Upper lobe of right lung (tissue), 1 donor: ENCODE measurements around the gene PCK1. TPM values are rescaled to one million over a fixed set of nuclear protein-coding genes. Genes with fewer than 3 reads are reported as not detected.

Experiments used
- ATAC-seq: fragments of 200-7000 bp; cut with Tn5 transposase; one replicate; pipeline ENCODE4 v1.9.1; 2020; ENCODE audit warnings: mild to moderate bottlenecking, moderate library complexity
- DNase-seq: peaks from one replicate; pipeline ENCODE4 v3.0.0-alpha.2; 2020
- H3K27ac ChIP-seq: fragments of 200-600 bp; one replicate; pipeline ENCODE4 v1.8.0; 2022
- H3K27me3 ChIP-seq: fragments of 200-600 bp; one replicate; pipeline ENCODE4 v1.8.0; 2022; ENCODE audit warnings: mild to moderate bottlenecking
- H3K36me3 ChIP-seq: fragments of 200-600 bp; one replicate; pipeline ENCODE4 v1.8.0; 2022
- H3K4me1 ChIP-seq: fragments of 200-600 bp; one replicate; pipeline ENCODE4 v1.8.0; 2022
- H3K4me3 ChIP-seq: fragments of 200-600 bp; one replicate; pipeline ENCODE4 v1.8.0; 2022; ENCODE audit warnings: mild to moderate bottlenecking
- H3K9me3 ChIP-seq: fragments of 200-600 bp; one replicate; pipeline ENCODE4 v1.8.0; 2022
- intact Hi-C: fragments of 100-400 bp; cut with DNase I; formaldehyde crosslinking; loops from one replicate; pipeline ENCODE4 v1.11.0; 2022
- total RNA-seq: library from RNA; stranded (reverse); fragmentation: NEBNext Ultra II Directional; extraction: Animal tissue kit (Norgen Biotek cat#: 25700); gene quantifications from one replicate; pipeline ENCODE4 v1.2.1, GENCODE V29; 2021
- TF ChIP-seq, protein P1 (sequence below): fragments of 200-600 bp; IDR thresholded peaks from one replicate; pipeline ENCODE4 v1.8.0; 2022; ENCODE audit warnings: antibody characterized with exemption
- donor health status: DM: no; HTN: yes; CAD: no; lungs with severe emphysema.

PCK1 gene
- total RNA-seq, 1 donor from 2014 or later = 4.7 TPM

DNA sequence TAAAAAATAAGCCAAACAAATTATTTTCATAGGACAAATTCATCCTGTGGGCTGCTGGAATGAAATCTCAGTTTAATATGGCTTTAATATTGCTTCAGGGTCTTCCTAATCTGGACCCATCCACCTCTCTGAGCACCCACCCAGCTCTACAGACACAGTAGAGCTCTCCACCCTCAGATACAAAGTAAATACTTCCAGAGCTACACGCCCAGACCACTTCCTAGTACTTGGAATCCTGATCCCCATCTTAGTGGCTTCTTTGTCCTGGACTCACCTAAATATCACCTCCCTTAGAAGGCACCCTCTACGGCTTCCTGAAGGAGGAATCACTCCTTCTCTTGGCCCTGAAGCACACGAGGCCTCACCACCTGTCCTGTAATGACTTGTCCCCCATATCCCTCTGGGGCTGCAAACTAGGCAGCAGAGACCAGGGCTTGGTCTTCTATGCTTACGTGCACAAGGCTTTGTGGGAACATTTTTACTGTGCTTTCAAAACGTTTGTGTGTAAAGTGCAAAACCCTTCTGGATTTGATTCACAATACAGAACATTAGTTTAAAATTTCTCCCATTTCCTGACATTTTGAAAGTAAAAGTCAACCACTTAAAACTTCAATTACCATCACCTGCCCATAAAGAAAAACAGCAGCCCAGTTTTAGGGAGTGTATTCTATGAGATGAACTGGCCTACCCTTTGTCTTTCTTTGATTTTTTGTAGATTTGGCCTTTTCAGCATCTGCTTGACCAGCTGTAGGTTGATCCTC lies 38.4 kb upstream of the PCK1 start:
- no peaks in the 10 kb centered on the region for H3K9me3 ChIP-seq
- ATAC-seq (no peak), DNase-seq (no peak)
- no peak overlapping the region for H3K4me3 ChIP-seq
- H3K27ac ChIP-seq = no peak overlapping the region
- TF ChIP-seq, protein P1, sequence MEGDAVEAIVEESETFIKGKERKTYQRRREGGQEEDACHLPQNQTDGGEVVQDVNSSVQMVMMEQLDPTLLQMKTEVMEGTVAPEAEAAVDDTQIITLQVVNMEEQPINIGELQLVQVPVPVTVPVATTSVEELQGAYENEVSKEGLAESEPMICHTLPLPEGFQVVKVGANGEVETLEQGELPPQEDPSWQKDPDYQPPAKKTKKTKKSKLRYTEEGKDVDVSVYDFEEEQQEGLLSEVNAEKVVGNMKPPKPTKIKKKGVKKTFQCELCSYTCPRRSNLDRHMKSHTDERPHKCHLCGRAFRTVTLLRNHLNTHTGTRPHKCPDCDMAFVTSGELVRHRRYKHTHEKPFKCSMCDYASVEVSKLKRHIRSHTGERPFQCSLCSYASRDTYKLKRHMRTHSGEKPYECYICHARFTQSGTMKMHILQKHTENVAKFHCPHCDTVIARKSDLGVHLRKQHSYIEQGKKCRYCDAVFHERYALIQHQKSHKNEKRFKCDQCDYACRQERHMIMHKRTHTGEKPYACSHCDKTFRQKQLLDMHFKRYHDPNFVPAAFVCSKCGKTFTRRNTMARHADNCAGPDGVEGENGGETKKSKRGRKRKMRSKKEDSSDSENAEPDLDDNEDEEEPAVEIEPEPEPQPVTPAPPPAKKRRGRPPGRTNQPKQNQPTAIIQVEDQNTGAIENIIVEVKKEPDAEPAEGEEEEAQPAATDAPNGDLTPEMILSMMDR = no peak
- H3K27me3 ChIP-seq = no peaks in the 10 kb centered on the region
- H3K36me3 ChIP-seq = no peaks in the 10 kb centered on the region
- intact Hi-C loops = loop anchor here (5.0 kb wide), 1 partner anchor 70 kb away; no protein-coding TSS in a partner anchor
- no peaks in the 10 kb centered on the region for H3K4me1 ChIP-seq

DNA sequence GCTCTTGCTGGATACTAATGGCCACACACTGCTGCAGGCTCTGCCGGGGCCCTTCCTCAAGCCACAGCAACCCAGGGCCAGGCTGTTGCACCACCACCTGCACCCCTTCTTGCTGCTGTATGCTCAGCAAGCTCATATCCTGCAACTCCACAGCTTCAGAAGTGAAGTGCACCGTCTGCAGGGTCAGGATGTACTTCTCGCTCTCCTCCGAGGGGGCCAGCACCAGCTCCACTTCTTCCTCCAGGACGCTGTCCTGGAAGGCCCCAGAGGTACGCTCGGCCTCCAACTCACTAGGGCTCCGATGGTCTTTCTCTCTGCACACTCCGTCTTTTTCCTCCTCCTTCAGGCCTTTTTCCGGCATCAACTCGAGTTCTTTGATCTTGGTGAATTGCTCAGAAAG lies 37.1 kb upstream of the PCK1 start:
- Histone ChIP-seq H3K4me1 (no peaks in the 10 kb centered on the region), H3K9me3 (no peaks in the 10 kb centered on the region), H3K27ac (no peak overlapping the region), H3K36me3 (no peaks in the 10 kb centered on the region), H3K4me3 (no peak overlapping the region), H3K27me3 (no peaks in the 10 kb centered on the region)
- intact Hi-C loops = loop anchor here (5.0 kb wide), 1 partner anchor 69 kb away; no protein-coding TSS in a partner anchor
- DNase-seq = no peak
- no peak for ATAC-seq
- TF ChIP-seq, protein P1 = no peak

DNA sequence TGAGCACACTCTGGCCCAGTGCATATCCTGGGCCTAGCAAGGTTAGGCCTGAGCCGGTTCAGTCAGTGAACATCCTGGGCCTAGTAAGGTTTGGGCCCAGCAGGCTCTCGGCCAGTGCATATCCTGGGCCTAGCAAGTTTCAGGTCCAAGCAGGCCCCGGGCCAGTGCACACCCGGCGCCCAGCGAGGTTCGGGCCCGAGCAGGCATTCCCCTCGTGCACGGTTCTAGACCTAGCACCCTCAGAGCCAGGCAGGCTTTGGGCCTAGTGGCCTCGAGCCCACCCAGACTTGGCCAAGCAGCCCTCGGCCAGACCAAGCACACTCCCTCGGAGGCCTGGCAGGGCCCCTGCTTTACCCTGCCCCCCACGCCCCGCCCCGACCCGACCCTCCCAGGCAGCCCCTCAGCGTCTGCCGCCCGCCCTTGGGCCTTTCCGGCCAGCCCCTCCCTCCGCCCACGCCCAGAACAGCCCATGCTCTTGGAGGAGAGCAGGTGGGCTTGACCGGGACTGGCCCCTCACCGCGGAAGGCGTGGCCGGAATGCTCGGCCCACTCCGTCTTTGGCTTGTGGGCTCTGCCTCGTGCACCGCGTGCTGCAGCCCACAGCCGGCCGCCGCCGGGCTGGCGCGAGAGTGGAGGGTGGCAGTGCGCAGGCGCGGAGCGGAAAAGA lies 36.3 kb upstream of the PCK1 start, which contains the start of gene CTCFL:
TSS of gene CTCFL (minus strand) at position 630 of the 666 bp plus-strand sequence. CDS start 935 bp downstream, outside the sequence.
- H3K4me1 ChIP-seq = no peaks in the 10 kb centered on the region
- no peak within 1 kb of the TSS for H3K27ac ChIP-seq
- H3K4me3 ChIP-seq = no peak within 1 kb of the TSS
- no peaks in the 10 kb centered on the region for H3K27me3 ChIP-seq
- ATAC-seq (no peak), DNase-seq (no peak)
- TF ChIP-seq, protein P1 = no peak
- no peaks in the 10 kb centered on the region for H3K36me3 ChIP-seq
- H3K9me3 ChIP-seq = no peaks in the 10 kb centered on the region
- intact Hi-C loops = loop anchor here (5.0 kb wide), 1 partner anchor 68 kb away; no protein-coding TSS in a partner anchor

DNA sequence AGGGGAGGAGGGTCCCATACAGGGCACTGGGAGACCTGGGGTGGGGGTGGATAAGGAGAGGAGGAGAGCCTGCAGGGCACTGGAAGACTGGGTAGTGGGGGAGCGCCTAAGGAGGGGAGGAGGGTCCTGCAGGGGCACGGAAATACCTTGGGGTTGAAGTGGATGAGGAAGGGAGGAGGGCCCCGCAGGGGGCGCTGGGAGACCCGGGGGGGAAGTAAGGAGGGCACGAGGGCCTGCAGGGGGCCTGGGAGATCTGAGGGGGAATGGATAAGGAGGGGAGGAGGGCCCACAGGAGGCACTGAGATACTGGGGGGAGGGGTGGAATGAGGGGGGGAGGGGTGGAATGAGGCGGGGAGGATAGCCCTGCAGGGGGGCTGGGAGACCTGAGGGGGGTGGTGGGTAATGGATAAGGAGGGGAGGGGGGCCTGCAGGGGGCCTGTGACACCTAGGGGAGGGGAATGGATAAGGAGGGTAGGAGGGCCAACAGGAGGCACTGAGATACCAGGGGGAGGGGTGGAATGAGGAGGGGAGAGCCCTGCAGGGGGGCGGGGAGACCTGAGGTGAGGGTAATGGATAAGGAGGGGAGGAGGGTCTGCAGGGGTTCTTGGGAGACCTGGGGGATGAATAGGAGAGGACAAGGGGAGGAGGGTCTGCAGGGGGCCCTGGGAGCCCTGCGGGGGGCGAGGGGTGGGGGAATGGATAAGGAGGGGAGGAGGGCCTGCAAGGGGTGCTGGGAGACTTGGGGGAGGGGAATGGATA lies 35.4 kb upstream of the PCK1 start:
- Histone ChIP-seq H3K4me1 (no peaks in the 10 kb centered on the region), H3K27me3 (no peaks in the 10 kb centered on the region), H3K4me3 (no peak overlapping the region), H3K9me3 (no peaks in the 10 kb centered on the region), H3K27ac (no peak overlapping the region), H3K36me3 (no peaks in the 10 kb centered on the region)
- intact Hi-C loops = no loop called here
- TF ChIP-seq, protein P1 = no peak
- ATAC-seq = no peak
- no peak for DNase-seq

DNA sequence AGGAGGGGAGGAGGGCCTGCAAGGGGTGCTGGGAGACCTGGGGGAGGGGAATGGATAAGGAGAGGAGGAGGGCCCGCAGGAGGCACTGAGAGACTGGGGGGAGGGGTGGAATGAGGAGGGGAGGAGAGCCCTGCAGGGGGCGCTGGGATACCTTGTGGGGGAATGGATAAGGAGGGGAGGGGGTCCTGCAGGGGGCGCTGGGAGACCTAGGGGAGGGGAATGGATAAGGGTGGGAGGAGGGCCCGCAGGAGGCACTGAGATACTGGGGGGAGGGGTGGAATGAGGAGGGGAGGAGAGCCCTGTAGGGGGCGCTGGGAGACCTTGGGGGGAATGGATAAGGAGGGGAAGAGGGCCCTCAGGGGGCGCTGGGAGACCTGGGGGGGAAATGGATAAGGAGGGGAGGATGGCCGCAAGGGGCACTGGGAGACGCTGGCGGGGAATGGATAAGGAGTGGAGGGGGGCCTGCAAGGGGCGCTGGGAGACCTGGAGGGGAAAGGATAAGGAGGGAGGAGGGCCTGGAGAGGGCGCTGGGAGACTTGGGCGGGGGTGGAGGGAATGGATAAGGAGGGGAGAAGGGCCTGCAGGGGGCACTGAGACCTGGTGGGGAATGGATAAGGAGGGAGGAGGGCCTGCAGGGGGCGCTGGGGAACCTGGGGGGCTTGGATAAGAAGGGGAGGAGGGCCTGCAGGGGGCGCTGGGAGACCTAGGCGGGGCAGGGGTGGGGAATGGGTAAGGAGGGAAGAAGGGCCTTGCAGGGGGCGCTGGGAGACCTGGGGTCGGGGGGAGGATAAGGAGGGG lies 34.6 kb upstream of the PCK1 start:
- DNase-seq (no peak), ATAC-seq (no peak)
- Histone ChIP-seq H3K27ac (no peak overlapping the region), H3K36me3 (no peaks in the 10 kb centered on the region), H3K9me3 (no peaks in the 10 kb centered on the region), H3K4me1 (no peaks in the 10 kb centered on the region), H3K4me3 (no peak overlapping the region), H3K27me3 (no peaks in the 10 kb centered on the region)
- intact Hi-C loops = no loop called here
- TF ChIP-seq, protein P1 = no peak
